IMR-90 (cell line): ENCODE results near the gene ZMIZ2. TPM values are rescaled to one million over a fixed set of nuclear protein-coding genes. Genes with fewer than 3 reads are reported as not detected.

ENCODE experiments used
- ATAC-seq: fragments of 200-7000 bp; cut with Tn5 transposase; 2 replicates; pipeline ENCODE4 v1.9.1; 2020; ENCODE audit warnings: low read depth, mild to moderate bottlenecking, moderate library complexity
- BruUV-seq: library from RNA; stranded (reverse); fragments of 400-500 nt; replicated peaks from 2 replicates; lab custom pipeline; 2021; lab: Mats Ljungman, UMichigan
- CTCF ChIA-PET: fragments of 300-600 bp; formaldehyde crosslinking; extraction: SDS; loops from one replicate; lab custom pipeline; 2021; ENCODE audit warnings: antibody characterized with exemption; lab: Yijun Ruan, JAX
- POLR2A ChIA-PET: fragments of 300-600 bp; sonication (Branson Sonifier 250); formaldehyde crosslinking; loops from one replicate; lab custom pipeline; 2022; ENCODE audit warnings: antibody characterized with exemption; ENCODE audit not compliant: unreplicated experiment; lab: Charles Lee
- DNase-seq: peaks from one replicate; pipeline ENCODE4 v3.0.0; 2013
- H2AFZ ChIP-seq: replicated peaks from 2 replicates; pipeline ENCODE3; 2013; ENCODE audit warnings: low read length, mild to moderate bottlenecking; ENCODE audit not compliant: poor library complexity
- H2AK5ac ChIP-seq: 2 replicates; pipeline ENCODE4 v1.6.1; 2013; ENCODE audit warnings: low read depth, low read length, inconsistent platforms
- H2AK9ac ChIP-seq: replicated peaks from 2 replicates; pipeline ENCODE3; 2013; ENCODE audit warnings: mild to moderate bottlenecking, low read depth, low read length, moderate library complexity; ENCODE audit not compliant: poor library complexity
- H2BK120ac ChIP-seq: 2 replicates; pipeline ENCODE4 v1.6.1; 2013; ENCODE audit warnings: low read depth, low read length, inconsistent platforms
- H2BK15ac ChIP-seq: 3 replicates; pipeline ENCODE4 v1.6.1; 2013; ENCODE audit warnings: low read depth, low read length, inconsistent platforms
- H2BK20ac ChIP-seq: 2 replicates; pipeline ENCODE4 v1.6.1; 2013; ENCODE audit warnings: low read depth, mild to moderate bottlenecking, inconsistent platforms, low read length, moderate library complexity
- H2BK5ac ChIP-seq: 2 replicates; pipeline ENCODE4 v1.6.1; 2013; ENCODE audit warnings: mild to moderate bottlenecking, low read depth, low read length, inconsistent platforms; ENCODE audit not compliant: poor library complexity, severe bottlenecking
- H3K14ac ChIP-seq: replicated peaks from 2 replicates; pipeline ENCODE4 v1.6.1; 2013; ENCODE audit warnings: low read depth, low read length, inconsistent platforms
- H3K18ac ChIP-seq: 2 replicates; pipeline ENCODE4 v1.6.1; 2013; ENCODE audit warnings: low read depth, low read length, control low read depth
- H3K23ac ChIP-seq: 2 replicates; pipeline ENCODE4 v1.6.1; 2013; ENCODE audit warnings: low read depth, low read length, inconsistent platforms
- H3K27ac ChIP-seq: 2 replicates; pipeline ENCODE4 v1.5.1; 2013; ENCODE audit warnings: mild to moderate bottlenecking, control low read depth, low read length; ENCODE audit not compliant: insufficient read depth
- H3K27me3 ChIP-seq: 2 replicates; pipeline ENCODE4 v1.6.1; 2013; ENCODE audit warnings: low read length; ENCODE audit not compliant: control insufficient read depth, insufficient read depth
- H3K36me3 ChIP-seq: 2 replicates; pipeline ENCODE4 v1.6.1; 2013; ENCODE audit warnings: low read length, mixed read lengths; ENCODE audit not compliant: control insufficient read depth, insufficient read depth
- H3K4ac ChIP-seq: 2 replicates; pipeline ENCODE4 v1.6.1; 2013; ENCODE audit warnings: low read depth, low read length, inconsistent platforms
- H3K4me1 ChIP-seq: 2 replicates; pipeline ENCODE4 v1.6.1; 2013; ENCODE audit warnings: low read length, mixed read lengths; ENCODE audit not compliant: control insufficient read depth, insufficient read depth
- H3K4me2 ChIP-seq: 2 replicates; pipeline ENCODE4 v1.6.1; 2013; ENCODE audit warnings: low read depth, mild to moderate bottlenecking, control low read depth, low read length, moderate library complexity
- H3K4me3 ChIP-seq: 2 replicates; pipeline ENCODE4 v1.5.1; 2013; ENCODE audit warnings: low read depth, mild to moderate bottlenecking, control low read depth, low read length, moderate library complexity; ENCODE audit not compliant: insufficient read depth
- H3K56ac ChIP-seq: 2 replicates; pipeline ENCODE4 v1.6.1; 2013; ENCODE audit warnings: low read length, inconsistent platforms; ENCODE audit not compliant: insufficient read depth; ENCODE audit errors: extremely low read depth
- H3K79me1 ChIP-seq, 2 experiments: 2 replicates each; pipeline ENCODE4 v1.6.1; 2013; ENCODE audit warnings: low read length in 2 of 2, inconsistent platforms in 1 of 2, low read depth in 1 of 2
- H3K9ac ChIP-seq: 2 replicates; pipeline ENCODE4 v1.6.1; 2013; ENCODE audit warnings: low read depth, low read length, control low read depth
- H3K9me1 ChIP-seq: 2 replicates; pipeline ENCODE4 v1.6.1; 2013; ENCODE audit warnings: low read length, inconsistent platforms; ENCODE audit not compliant: insufficient read depth
- H3K9me3 ChIP-seq: 2 replicates; pipeline ENCODE4 v1.6.1; 2013; ENCODE audit warnings: low read length; ENCODE audit not compliant: control insufficient read depth, insufficient read depth
- H4K20me1 ChIP-seq: 2 replicates; pipeline ENCODE4 v1.6.1; 2013; ENCODE audit warnings: low read length, inconsistent platforms; ENCODE audit not compliant: insufficient read depth
- H4K5ac ChIP-seq: 2 replicates; pipeline ENCODE4 v1.6.1; 2013; ENCODE audit warnings: mild to moderate bottlenecking, low read depth, low read length, control low read depth
- H4K8ac ChIP-seq, 2 experiments: 2 replicates each; pipeline ENCODE4 v1.6.1; 2013; ENCODE audit warnings: low read depth in 2 of 2, low read length in 2 of 2, control low read depth in 1 of 2, inconsistent platforms in 1 of 2
- H4K91ac ChIP-seq: 2 replicates; pipeline ENCODE4 v1.6.1; 2013; ENCODE audit warnings: low read depth, low read length, inconsistent platforms; ENCODE audit not compliant: insufficient read depth
- BHLHE40 ChIP-seq: fragments of 150-350 bp; IDR thresholded peaks from 2 replicates; pipeline ENCODE4 v1.6.1; 2016; ENCODE audit warnings: mild to moderate bottlenecking, low read depth, low read length
- CEBPB ChIP-seq: IDR thresholded peaks from 2 replicates; pipeline ENCODE4 v1.6.1; 2012; ENCODE audit warnings: low read depth, low read length, improper control_type of control experiment
- CHD1 ChIP-seq: IDR thresholded peaks from 2 replicates; pipeline ENCODE4 v1.6.1; 2012; ENCODE audit warnings: low read depth, low read length, improper control_type of control experiment
- ELK1 ChIP-seq: fragments of 150-350 bp; IDR thresholded peaks from 2 replicates; pipeline ENCODE4 v1.6.1; 2016; ENCODE audit warnings: low read depth, mild to moderate bottlenecking, low read length, moderate library complexity, borderline replicate concordance
- FOS ChIP-seq: fragments of 150-350 bp; IDR thresholded peaks from 2 replicates; pipeline ENCODE4 v1.6.1; 2016; ENCODE audit warnings: low read depth, low read length
- MAFK ChIP-seq: IDR thresholded peaks from 2 replicates; pipeline ENCODE4 v1.6.1; 2012; ENCODE audit warnings: low read depth, low read length, improper control_type of control experiment
- MAZ ChIP-seq: IDR thresholded peaks from 2 replicates; pipeline ENCODE4 v1.6.1; 2012; ENCODE audit warnings: low read depth, mild to moderate bottlenecking, low read length, improper control_type of control experiment, moderate library complexity, borderline replicate concordance
- NFE2L2 ChIP-seq: fragments of 150-350 bp; IDR thresholded peaks from 2 replicates; pipeline ENCODE4 v1.6.1; 2016; ENCODE audit warnings: low read depth, mild to moderate bottlenecking, low read length
- RAD21 ChIP-seq: IDR thresholded peaks from 2 replicates; pipeline ENCODE4 v1.6.1; 2012; ENCODE audit warnings: low read length, improper control_type of control experiment
- RCOR1 ChIP-seq: IDR thresholded peaks from 2 replicates; pipeline ENCODE4 v1.6.1; 2012; ENCODE audit warnings: mild to moderate bottlenecking, low read length, improper control_type of control experiment; ENCODE audit not compliant: insufficient replicate concordance
- RFX5 ChIP-seq: IDR thresholded peaks from 2 replicates; pipeline ENCODE4 v1.8.0; 2012; ENCODE audit warnings: low read depth, mild to moderate bottlenecking, low read length, moderate library complexity
- SMC3 ChIP-seq: fragments of 150-350 bp; IDR thresholded peaks from 2 replicates; pipeline ENCODE4 v1.6.1; 2016; ENCODE audit warnings: low read depth, mild to moderate bottlenecking, antibody characterized with exemption, low read length, moderate library complexity
- WGBS, 2 experiments: methylation state at CpG; one replicate each; pipeline versions ENCODE4 v1.1.5 to v1.1.7; 2013; ENCODE audit warnings: missing lambda C conversion rate in 2 of 2; ENCODE audit not compliant: insufficient read length in 1 of 2; ENCODE audit errors: extremely low coverage in 2 of 2; 5-methylcytosine and 5-hydroxymethylcytosine counted together
- dilution Hi-C: fragments of 300-500 bp; cut with HindIII; formaldehyde crosslinking; loops from one replicate; pipeline ENCODE4 v1.14.3; 2018; ENCODE audit warnings: low sequenced_read_pairs; ENCODE audit not compliant: unreplicated experiment
- in situ Hi-C: fragments of 300-500 bp; cut with MboI; formaldehyde crosslinking; loops from 3 replicates; pipeline ENCODE4 v1.14.3; 2019; ENCODE audit warnings: low sequenced_read_pairs, inconsistent platforms, mixed read lengths
- intact Hi-C: fragments of 100-400 bp; cut with micrococcal nuclease; formaldehyde crosslinking; loops from 2 replicates; pipeline ENCODE4 v1.10.0; 2022
- polyA plus RNA-seq, 3 experiments: library from polyadenylated mRNA; depleted of rRNA; stranded (reverse); fragments of >200 nt; gene quantifications; 2 replicates each; pipeline ENCODE4 v1.2.3, GENCODE V29; 2012; ENCODE audit warnings: low replicate concordance in 1 of 3
- total RNA-seq: library from RNA; depleted of rRNA; stranded (reverse); fragments of >200 nt; gene quantifications from 2 replicates; pipeline ENCODE4 v1.2.3, GENCODE V29; 2012
- TF ChIP-seq, protein P1 (sequence below): conservative IDR thresholded peaks from 2 replicates; pipeline ENCODE4 v1.5.1; 2012; ENCODE audit warnings: mild to moderate bottlenecking, low read depth, low read length, improper control_type of control experiment
- TF ChIP-seq, protein P2 (sequence below): fragments of 150-350 bp; IDR thresholded peaks from 2 replicates; pipeline ENCODE4 v1.6.1; 2017; ENCODE audit warnings: mild to moderate bottlenecking, antibody characterized with exemption, low read length, low read depth

Gene ZMIZ2
- total and polyA plus RNA-seq, 2 of the 4 experiments (the other 2 are of a cell fraction): 3.0 to 24.0 TPM

DNA sequence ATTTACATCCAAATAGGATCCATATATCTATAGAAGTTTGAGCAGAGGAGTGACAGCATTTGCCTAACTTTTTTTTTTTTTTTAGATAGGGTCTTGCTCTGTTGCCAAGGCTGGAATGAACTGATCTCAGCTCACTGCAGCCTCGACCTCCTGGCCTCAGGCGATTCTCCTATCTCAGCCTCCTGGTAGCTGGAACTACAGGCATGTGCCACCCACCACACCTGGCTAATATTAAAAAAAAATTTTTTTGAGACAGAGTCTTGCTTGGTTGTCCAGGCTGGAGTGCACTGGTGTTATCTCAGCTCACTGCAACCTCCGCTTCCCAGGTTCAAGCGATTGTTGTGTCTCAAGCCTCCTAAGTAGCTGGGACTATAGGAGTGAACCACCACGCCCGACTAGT is 62.9 kb downstream of the ZMIZ2 start:
- ATAC-seq (no peak), DNase-seq (no peak)
- Histone ChIP-seq H3K27ac (no peak overlapping the region), H3K9ac (no peak overlapping the region), H3K27me3 (no peaks in the 10 kb centered on the region), H3K56ac (no peak overlapping the region), H2AK9ac (no peak overlapping the region), H4K91ac (no peak overlapping the region), H3K23ac (no peak overlapping the region), H3K4me3 (no peak overlapping the region), H3K4me2 (no peak overlapping the region), H3K79me1 (no peaks in the 10 kb centered on the region), H3K4me1 (no peaks in the 10 kb centered on the region), H4K8ac (no peak overlapping the region), H3K9me1 (0 out of 2 replicates have a peak, but pooled peaks cover 3% of the 10 kb centered on the region), H3K18ac (no peak overlapping the region), H4K5ac (no peak overlapping the region), H2AK5ac (no peak overlapping the region), H2BK5ac (no peak overlapping the region), H3K9me3 (no peaks in the 10 kb centered on the region), H3K36me3 (no peaks in the 10 kb centered on the region), H2BK15ac (no peak overlapping the region), H4K20me1 (no peaks in the 10 kb centered on the region), H3K4ac (no peak overlapping the region), H2BK20ac (no peak overlapping the region), H3K14ac (no peak overlapping the region), H2BK120ac (no peak overlapping the region), H2AFZ (no peak overlapping the region)
- dilution Hi-C loops (no loop called here), in situ Hi-C loops (no loop called here), intact Hi-C loops (no loop called here)
- ChIA-PET CTCF (no interaction called here), POLR2A (no interaction called here)
- TF ChIP-seq FOS (no peak), CEBPB (no peak), BHLHE40 (no peak), SMC3 (no peak), RCOR1 (no peak), MAFK (no peak), CHD1 (no peak), ELK1 (no peak), NFE2L2 (no peak), MAZ (no peak), RFX5 (no peak), RAD21 (no peak)
- TF ChIP-seq, protein P1, sequence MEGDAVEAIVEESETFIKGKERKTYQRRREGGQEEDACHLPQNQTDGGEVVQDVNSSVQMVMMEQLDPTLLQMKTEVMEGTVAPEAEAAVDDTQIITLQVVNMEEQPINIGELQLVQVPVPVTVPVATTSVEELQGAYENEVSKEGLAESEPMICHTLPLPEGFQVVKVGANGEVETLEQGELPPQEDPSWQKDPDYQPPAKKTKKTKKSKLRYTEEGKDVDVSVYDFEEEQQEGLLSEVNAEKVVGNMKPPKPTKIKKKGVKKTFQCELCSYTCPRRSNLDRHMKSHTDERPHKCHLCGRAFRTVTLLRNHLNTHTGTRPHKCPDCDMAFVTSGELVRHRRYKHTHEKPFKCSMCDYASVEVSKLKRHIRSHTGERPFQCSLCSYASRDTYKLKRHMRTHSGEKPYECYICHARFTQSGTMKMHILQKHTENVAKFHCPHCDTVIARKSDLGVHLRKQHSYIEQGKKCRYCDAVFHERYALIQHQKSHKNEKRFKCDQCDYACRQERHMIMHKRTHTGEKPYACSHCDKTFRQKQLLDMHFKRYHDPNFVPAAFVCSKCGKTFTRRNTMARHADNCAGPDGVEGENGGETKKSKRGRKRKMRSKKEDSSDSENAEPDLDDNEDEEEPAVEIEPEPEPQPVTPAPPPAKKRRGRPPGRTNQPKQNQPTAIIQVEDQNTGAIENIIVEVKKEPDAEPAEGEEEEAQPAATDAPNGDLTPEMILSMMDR: no peak
- TF ChIP-seq, protein P2, sequence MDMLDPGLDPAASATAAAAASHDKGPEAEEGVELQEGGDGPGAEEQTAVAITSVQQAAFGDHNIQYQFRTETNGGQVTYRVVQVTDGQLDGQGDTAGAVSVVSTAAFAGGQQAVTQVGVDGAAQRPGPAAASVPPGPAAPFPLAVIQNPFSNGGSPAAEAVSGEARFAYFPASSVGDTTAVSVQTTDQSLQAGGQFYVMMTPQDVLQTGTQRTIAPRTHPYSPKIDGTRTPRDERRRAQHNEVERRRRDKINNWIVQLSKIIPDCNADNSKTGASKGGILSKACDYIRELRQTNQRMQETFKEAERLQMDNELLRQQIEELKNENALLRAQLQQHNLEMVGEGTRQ: no peak
- 100% methylated on average over 2 of the region's 6 CpGs; no CpG with 5 or more reads in 1 of the 2 experiments for WGBS, 2 experiments
- BruUV-seq: no TSS peak
